NK-92 (cell line): Measurements from ENCODE around the gene CASP10.
"Not testable (repeated sequence)": the region's sequence is repeated elsewhere in the genome, so short reads cannot be mapped to it uniquely, and the experiment has no call there.

Experiments used
- DNase-seq: peaks from one replicate; lab custom pipeline; 2025; ENCODE audit not compliant: unreplicated experiment; lab: John Stamatoyannopoulos, UW

CASP10 gene, protein sequence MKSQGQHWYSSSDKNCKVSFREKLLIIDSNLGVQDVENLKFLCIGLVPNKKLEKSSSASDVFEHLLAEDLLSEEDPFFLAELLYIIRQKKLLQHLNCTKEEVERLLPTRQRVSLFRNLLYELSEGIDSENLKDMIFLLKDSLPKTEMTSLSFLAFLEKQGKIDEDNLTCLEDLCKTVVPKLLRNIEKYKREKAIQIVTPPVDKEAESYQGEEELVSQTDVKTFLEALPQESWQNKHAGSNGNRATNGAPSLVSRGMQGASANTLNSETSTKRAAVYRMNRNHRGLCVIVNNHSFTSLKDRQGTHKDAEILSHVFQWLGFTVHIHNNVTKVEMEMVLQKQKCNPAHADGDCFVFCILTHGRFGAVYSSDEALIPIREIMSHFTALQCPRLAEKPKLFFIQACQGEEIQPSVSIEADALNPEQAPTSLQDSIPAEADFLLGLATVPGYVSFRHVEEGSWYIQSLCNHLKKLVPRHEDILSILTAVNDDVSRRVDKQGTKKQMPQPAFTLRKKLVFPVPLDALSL

DNA sequence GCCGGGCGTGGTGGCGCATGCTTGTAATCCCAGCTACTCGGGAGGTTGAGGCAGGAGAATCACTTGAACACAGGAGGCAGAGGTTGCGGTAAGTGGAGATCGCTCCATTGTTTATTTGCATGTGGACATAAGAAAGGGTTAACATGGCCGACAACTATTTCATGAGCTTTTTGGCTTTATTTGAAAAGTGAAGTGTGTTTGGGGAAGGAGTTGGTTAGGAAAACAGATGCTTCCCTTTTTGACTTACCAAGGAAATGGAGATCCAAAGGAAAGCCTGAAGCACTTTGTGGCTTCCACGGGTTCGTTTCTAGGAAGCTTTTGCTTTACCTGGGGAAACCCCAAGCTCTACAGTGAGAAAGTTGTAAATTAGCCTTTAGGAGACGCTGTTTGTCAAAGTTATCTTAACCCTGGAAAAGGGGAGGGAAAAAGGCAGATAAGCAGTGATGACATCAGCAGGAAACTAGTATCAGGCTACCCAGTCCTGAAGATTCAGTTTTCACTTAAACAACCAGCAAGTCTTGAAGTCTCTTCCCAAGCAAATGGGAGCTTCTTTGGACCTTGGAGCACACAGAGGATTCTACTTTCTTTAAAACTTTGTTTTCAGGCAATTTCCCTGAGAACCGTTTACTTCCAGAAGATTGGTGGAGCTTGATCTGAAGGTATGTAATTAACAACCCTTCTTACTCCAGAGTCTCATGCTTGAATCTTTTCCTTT is at the start of gene CASP10:
TSS of gene CASP10 (plus strand) at position 492 of the 715 bp plus-strand sequence. CDS start 2,637 bp downstream, outside the sequence.
- no peak for DNase-seq

DNA sequence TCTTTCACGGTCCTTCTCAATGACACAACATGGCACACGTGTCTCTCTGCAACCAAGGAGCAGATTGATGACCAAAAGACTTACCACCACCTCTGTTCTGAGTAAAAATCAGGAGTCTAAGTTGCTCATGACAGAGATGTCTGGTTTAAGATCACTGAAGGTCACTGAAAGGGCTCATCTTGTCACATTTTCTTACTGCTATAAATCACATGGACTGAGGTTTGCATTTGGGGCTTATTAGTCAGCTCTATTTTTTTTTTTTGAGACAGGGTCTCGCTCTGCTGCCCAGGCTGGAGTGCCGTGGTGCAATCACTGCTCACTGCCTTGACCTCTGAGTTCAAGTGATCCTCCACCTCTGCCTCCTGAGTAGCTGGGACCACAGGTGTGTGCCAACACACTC is 47.6 kb upstream of the CASP10 start:
- DNase-seq, result no peak

DNA sequence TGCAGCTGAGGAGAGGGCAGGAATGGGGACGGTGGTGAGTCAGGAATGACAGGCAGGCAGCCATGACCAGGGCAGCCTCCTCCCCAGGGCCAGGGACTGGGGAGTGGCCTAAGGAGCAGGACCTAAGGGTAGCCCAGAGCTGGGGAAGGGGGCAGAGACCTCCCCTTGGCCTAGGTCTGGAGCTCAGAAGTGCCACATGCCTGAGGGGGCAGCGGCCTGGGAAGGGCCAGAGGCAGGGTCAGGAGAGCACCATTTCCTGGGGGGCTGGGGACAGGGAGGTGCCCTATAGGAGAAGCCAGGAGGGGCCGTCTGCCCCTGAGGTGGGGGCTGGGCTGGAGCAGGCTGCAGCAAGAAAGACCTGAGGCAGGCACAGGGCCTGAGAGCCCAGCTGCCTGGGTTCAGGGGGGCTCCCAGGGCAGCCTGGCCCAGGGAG is 46.0 kb upstream of the CASP10 start:
- DNase-seq, result no peak

DNA sequence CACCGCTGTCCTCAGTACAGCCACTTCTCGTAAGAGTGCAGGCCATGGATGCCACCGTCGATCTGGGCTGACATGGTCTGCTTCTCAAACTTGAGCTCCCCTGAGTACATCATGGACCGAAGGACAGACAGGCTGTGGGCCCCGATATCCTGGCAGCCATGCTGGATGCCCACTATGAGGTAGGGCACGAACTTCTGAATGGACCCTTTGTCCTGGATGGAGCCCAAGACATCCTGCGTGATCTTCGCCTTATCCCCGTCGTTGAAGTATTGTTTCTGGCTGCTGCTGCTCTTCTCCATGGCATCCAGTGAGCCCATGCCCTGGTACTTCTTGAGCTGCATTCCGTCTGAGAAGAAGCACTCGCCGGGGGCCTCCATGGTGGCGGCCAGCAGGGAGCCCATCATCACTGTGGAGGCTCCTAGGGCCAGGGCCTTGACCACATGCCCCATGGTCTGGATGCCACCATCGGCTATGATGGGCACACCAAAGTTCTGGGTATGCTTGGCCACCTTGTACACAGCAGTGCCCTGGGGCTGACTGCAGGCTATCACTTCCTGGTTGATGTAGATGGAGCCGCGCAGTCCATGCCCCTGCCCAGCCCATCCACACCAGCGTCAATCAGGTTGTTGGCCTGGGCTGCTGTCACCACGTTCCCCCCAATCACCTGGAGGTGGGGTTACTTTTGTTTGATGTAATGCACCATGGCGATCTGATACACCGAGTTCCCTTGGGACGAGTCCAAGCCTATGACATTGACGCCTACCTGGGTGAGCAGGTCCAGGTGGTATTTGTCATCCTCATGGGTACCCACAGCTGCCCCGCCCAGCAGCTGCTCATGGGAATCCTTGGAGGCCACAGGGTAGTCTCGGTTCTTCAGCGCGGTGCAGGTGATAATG is 45.2 kb upstream of the CASP10 start:
- DNase-seq, result no peak

DNA sequence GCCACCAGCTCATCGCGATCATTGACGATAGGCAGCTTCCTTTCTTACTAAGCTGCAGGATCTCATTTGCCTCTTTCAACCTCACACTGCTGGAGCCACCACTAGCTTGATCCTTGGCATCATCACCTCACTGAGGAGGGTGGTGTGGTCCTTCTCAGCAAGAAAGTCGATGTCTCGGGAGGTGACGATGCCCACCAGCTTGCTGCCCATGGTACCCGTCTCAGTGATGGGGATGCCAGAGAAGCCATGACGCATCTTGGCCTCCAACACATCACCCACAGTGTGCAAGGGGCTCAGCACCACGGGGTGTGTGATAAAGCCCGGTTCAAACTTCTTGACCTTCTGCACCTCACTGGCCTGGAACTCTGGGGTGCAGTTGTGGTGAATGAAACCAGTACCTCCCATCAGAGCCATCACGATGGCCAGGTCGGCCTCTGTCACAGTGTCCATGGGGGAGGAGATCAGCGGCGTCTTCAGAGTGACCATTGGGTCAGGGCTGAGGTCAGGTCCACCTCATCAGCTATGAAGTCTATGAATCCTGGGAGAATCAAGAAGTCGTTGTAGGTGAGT is 44.5 kb upstream of the CASP10 start:
- no peak for DNase-seq

DNA sequence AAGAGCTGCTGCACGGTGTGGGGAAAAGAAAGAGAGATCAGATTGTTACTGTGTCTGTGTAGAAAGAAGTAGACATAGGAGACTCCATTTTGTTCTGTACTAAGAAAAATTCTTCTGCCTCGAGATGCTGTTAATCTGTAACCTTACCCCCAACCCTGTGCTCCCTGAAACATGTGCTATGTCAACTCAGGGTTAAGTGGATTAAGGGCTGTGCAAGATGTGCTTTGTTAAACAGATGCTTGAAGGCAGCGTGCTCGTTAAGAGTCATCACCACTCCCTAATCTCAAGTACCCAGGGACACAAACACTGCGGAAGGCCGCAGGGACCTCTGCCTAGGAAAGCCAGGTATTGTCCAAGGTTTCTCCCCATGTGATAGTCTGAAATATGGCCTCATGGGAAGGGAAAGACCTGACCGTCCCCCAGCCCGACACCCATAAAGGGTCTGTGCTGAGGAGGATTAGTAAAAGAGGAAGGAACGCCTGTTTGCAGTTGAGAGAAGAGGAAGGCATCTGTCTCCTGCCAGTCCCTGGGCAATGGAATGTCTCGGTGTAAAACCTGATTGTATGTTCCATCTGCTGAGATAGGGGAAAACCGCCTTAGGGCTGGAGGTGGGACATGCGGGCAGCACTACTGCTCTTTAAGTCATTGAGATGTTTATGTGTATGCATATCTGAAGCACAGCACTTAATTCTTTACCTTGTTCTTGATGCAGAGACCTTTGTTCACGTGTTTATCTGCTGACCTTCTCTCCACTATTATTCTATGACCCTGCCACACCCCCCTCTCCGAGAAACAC is 43.8 kb upstream of the CASP10 start:
- DNase-seq, result not testable (repeated sequence)

DNA sequence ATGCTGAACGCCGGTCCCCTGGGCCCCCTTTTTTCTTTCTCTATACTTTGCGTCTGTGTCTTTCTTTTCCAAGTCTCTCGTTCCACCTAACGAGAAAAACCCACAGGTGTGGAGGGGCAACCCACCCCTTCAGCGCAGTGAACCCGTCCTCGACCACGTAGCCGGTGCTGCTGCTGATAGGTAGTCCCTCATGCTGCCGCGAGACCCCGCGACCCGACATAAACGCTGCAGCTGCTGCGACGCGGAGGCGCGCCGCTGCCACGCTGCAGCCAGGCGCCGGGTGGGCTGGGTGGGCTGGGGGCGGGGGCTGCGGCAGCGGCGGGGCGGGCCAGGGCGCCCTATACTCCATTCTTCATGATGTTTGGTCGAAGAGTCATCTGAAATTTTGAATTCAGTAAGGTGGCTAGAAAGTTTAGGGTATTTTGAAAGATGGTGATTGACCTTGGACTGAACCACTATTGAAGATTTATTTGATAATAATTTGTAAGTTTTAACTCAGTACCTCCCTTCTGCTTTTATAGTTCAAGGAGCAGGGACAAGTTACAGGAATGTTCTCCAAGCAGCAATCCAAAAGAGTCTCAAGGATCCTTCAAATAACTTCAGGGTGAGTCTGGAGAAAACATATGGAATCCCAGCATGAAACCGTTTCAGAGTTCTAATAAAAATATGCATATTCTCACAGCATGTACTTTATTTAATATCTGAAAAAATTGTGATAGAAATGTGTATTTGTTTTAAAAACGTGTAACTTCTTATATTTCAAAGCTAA is 42.9 kb upstream of the CASP10 start:
- DNase-seq, result no peak

DNA sequence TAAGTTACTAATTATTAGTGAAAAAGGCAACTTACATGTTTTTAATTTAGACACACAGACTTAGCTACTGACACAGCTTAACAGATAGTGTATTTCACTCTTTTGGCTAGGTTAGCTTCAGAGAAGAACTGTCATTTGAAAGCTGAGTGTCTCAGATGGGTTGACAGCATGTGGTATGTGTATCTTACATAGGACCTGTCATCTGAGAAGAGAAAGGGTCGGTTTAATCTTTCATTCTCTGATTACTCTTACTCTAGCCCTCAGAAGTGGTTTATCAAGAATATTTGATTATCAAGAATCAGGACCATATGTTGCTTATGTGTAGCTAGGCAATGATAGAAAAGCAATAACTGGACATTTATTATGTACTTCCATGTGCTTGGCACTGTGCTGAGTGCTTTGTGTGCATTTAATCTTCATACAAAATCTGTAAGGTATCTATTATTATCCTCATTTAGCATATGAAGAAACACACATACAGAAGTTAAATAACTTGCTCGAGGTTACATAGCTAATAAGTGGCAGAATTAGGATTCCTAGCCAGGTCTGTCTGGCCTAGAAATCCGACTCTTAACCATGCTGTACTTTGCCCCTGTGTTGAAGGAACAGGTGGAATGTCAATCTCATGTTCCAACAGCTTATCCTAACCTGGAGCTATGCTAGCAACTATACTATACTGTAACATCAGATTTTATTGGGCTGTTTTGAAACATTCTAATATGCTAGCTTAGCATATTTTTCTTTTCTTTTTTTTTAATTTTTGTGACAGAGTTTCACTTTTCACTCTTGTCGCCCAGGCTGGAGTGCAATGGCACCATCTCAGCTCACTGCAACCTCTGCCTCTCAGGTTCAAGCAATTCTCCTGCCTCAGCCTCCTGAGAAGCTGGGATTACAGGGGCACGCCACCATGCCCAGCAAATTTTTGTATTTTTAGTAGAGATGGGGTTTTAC is 38.6 kb upstream of the CASP10 start:
- no peak for DNase-seq

DNA sequence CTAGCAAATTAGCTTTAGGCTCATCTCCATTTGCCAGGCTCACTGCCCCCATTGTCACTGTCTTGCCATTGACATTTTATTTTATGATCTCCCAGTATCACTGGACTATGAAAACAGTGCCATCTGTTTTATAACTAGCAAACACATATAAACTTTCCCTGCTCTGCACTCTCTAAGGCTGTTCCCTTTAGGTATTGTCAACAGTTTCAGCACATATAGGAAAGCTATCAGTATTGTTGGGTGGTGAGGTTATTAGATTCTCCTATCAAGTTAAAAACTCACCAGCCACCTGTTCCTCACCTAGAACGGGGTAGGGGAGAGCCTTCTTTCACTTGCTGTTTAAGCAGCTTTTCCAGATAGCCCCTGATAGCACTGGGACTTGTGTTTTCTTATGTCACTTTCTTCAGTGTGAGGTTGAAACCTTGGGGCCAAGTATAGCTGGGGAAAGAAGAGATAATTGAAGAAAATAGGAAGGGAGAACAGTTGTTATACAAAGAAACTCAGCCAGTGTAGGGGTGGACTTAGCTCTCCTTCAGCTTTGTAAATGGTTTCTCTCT is 34.4 kb upstream of the CASP10 start:
- no peak for DNase-seq

DNA sequence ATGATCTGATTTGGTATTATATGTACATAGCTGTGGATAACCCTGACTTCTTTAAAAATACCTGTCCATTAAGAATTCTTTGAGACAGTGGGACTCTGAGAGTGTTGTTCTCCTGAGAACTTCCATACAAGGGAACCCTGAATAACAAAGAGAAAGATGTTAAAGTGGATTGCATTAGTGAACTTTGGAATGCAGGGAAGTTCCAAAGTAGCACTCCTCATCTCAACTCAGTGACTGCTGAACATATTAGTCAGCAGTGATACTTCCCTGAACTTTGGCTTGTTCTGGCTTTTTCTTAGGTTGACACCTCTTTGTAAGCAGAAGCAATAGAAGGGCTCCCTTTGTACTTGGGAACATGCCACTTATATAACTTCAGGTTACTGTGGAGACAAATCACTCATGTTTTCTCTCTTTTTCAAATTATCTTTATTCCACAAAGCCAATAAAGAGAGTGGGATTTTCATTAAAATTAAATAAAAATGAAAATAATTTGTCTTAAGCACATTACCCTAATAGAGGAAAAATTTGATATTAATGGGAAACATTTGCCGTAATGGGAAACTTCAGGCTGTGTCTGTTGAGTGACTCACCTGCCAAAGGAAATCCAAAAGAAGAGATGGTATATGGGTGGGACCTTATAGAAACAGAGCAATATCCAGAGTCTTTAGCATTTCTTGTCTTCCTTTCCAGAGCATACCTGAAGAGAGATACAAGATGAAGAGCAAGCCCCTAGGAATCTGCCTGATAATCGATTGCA is 33.7 kb upstream of the CASP10 start:
- no peak for DNase-seq

DNA sequence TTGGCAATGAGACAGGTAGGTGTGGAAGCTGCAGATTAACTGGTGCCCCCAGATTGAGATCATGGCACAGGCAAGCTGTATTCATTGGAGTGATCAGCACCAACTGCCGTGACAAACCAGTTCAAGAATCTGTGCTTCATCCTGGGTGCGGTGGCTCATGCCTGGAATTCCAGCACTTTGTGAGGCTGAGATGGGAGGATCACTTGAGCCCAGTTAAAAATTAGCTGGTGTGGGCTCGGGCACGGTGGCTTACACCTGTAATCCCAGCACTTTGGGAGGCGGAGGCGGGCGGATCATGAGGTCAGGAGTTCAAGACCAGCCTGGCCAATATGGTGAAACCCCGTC is 33.1 kb upstream of the CASP10 start:
- not testable (repeated sequence) for DNase-seq

DNA sequence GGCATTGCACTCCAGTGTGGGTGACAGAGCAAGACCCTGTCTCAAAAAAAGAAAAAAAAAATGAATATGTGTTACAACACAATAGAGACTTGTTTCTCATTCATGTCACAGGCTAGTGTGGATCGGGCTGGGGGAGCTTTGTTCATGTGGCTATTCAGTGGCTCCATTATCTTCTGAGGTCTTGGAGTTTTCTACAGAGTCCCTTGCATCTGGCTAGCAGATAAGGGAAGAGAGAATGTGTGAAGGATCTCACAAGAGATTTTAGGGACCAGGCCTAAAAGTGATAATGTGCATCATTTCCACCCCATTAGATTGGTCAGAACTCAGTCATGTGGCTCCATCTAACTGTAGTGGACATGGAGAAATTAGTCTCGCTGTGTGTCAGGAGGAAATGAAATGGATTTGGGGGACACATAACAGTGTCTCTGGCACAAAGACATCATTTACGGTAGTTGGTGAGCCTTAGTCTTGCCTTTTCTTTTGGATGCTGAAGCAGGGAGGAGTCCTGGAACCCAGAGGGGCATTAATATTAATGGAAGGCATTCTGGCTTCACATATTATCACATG is 32.4 kb upstream of the CASP10 start:
- DNase-seq, result no peak

DNA sequence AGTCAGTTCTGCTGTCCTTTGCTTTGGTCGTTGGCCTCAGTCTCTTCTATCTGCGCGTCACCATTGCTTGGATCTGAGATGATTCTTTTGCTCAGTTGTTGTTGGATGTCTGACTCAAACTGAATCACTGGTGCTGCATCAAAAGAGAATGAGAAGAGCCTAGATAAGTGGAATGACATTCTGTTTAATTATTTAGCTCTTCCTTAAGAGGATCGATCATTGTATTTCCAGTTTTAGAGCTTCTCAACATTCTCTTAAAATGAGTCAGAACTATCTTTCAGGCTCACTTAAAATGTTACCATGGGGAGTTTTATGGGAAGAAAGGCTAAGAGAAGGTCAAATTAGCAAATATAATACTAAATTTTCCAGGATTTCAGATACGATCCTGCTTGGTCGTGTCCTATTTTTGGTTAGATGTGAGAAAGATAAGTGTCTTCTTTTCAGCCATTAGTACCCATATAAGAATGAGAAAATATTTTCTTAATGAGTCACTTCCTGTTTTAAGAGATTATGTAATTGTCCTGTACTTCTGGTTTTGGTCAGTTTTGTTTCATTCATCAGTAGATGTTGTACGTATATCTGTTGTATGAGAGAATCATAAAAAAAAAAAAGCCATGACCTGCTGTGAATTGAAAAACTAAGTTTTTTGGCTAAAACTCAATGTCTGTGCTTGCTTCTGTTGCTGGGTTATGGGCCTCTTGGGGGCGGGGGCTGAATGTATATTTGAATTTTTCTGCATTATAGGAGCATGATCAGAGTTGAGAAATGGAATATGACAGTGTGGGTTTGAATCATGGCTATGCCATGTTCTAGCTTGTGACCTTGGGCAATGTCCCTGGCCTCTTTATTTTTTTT is 31.6 kb upstream of the CASP10 start:
- no peak for DNase-seq

DNA sequence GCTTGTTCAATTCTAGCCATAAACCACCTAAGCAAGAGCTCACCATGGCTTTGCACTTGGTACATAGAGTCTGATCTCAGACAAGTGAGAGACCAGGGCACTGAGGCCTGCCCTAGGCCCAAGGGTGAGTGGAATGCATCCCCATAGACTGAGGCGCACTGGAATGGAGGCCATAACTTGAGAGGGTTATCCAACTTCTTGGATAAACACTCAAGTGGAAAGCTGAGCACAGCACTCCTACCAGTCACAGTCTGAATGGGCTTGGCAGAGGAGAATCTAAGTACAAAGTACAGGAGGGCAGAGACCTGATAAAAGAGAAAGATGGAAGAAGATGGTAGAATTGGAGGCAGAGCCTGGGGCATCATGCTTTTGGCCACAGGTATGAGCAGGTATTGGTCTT is 30.4 kb upstream of the CASP10 start:
- no peak for DNase-seq

DNA sequence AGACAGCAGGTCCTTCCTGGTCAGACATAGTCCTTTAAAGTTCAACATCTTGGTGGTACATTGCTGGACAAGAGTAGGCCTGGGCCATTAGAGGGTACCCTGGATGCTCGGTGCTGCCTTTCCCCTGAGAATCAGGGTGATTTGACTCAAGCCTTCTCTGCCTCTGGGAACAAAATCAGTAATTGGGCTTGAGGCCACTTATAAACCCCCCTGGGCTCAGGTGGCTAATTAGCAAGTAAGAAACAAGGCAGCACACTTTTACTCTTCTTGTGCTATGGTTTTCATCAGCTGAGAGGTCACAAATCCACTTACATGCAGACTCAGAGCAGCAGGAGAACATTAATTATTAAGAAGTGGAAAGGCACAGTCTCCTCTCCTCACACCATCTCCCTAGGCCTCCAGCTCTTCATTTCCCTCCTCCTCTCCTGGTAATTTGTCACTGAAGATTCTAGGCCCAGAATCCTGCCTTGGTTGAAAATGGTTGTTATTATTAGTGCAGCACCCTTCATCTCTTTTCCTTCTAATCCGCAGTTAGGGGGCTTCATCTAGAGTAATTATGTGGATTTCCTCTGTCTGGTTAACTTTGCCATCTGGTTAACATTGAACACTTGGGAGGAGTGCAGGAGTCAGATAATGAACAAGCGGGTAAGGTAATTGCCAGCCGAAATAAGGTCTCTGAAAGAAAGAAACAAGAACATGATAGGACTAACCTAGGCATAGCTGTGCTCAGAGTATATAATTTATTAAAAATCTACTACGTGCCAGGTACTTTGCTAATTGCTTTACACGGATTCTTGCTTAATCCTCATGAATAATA is 29.7 kb upstream of the CASP10 start:
- DNase-seq, result no peak
